Endodermal cell (in vitro differentiated cells): Measurements from ENCODE around the gene ZNRF3. TPM values are rescaled to one million over a fixed set of nuclear protein-coding genes. Genes with fewer than 3 reads are reported as not detected.

Experiments
- DNase-seq: peaks from one replicate; pipeline ENCODE4 v3.0.0-alpha.2; 2017
- H3K27ac ChIP-seq: 2 replicates; pipeline ENCODE4 v1.5.1; 2013; ENCODE audit warnings: mild to moderate bottlenecking, low read depth, low read length, moderate library complexity
- H3K27me3 ChIP-seq: 2 replicates; pipeline ENCODE4 v1.6.1; 2013; ENCODE audit warnings: mild to moderate bottlenecking, low read length, moderate library complexity; ENCODE audit not compliant: insufficient read depth, control insufficient read depth, poor library complexity, severe bottlenecking
- H3K36me3 ChIP-seq: 2 replicates; pipeline ENCODE4 v1.7.0; 2013; ENCODE audit warnings: mild to moderate bottlenecking, low read length, moderate library complexity; ENCODE audit not compliant: control insufficient read depth, insufficient read depth
- H3K4me1 ChIP-seq: one replicate; pipeline ENCODE4 v1.7.0; 2013; ENCODE audit warnings: low read length; ENCODE audit not compliant: control insufficient read depth, insufficient read depth
- H3K4me3 ChIP-seq: 2 replicates; pipeline ENCODE4 v1.5.1; 2013; ENCODE audit warnings: mild to moderate bottlenecking, low read length, moderate library complexity
- H3K9ac ChIP-seq: 2 replicates; pipeline ENCODE4 v1.6.1; 2013; ENCODE audit warnings: mild to moderate bottlenecking, low read length, moderate library complexity; ENCODE audit not compliant: poor library complexity, severe bottlenecking; ENCODE audit errors: extremely low read depth
- H3K9me3 ChIP-seq: 2 replicates; pipeline ENCODE4 v1.6.1; 2013; ENCODE audit warnings: mild to moderate bottlenecking, low read length, moderate library complexity; ENCODE audit not compliant: control insufficient read depth
- H3K27ac Mint-ChIP-seq: 2 replicates; pipeline ENCODE4 v1.8.0; 2020; ENCODE audit warnings: mixed read lengths
- H3K27me3 Mint-ChIP-seq: 2 replicates; pipeline ENCODE4 v1.8.0; 2021; ENCODE audit warnings: mild to moderate bottlenecking, mixed read lengths; ENCODE audit not compliant: insufficient read depth
- H3K36me3 Mint-ChIP-seq: 2 replicates; pipeline ENCODE4 v1.8.0; 2020; ENCODE audit warnings: low read depth, mixed read lengths
- H3K4me1 Mint-ChIP-seq: 2 replicates; pipeline ENCODE4 v1.8.0; 2020; ENCODE audit warnings: mixed read lengths
- H3K4me3 Mint-ChIP-seq: 2 replicates; pipeline ENCODE4 v1.8.0; 2020; ENCODE audit warnings: mild to moderate bottlenecking, moderate library complexity, mixed read lengths
- H3K9me3 Mint-ChIP-seq: 2 replicates; pipeline ENCODE4 v1.8.0; 2020; ENCODE audit warnings: mild to moderate bottlenecking, mixed read lengths
- WGBS, 2 experiments: methylation state at CpG; one replicate each; pipeline versions ENCODE4 v1.1.5 to v1.1.7; 2013; ENCODE audit warnings: missing lambda C conversion rate in 2 of 2, mixed read lengths in 1 of 2; ENCODE audit not compliant: insufficient coverage in 1 of 2, insufficient read length in 1 of 2; 5-methylcytosine and 5-hydroxymethylcytosine counted together
- total RNA-seq, 2 donors: library from RNA; stranded (reverse); fragmentation: NEBNext Ultra II Directional in 1 of 2; extraction: Animal tissue kit (Norgen Biotek cat#: 25700) in 1 of 2; gene quantifications; 2 replicates in 1 of 2; 3 replicates in 1 of 2; pipeline ENCODE4 v1.2.1, GENCODE V29; 2021
- TF ChIP-seq, protein P1 (sequence below): fragments of 200-600 bp; sonication (generic); conservative IDR thresholded peaks from 2 replicates; pipeline ENCODE4 v1.5.0; 2021; ENCODE audit warnings: antibody characterized with exemption, mild to moderate bottlenecking

The ZNRF3 gene
- total RNA-seq, 2 donors from 2014 or later: 15.8 to 19.8 TPM

DNA sequence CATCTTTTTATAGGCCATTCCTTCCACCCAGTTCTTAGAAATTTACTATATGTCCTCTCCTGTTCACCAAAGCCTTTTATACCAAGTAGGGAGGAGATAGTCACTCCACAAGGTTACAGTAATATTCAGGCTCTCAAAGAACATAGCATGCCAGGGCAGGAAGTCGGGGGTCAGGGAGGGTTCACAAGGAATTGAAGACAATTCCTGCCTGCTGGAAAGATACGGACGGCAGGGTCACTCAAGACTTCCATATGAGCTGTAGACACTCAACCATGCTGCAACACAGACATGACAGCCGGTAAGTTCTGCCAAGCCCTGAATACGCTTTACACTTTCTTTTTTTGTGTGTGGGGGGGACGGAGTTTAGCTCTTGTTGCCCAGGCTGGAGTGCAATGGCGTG is 177.6 kb downstream of the ZNRF3 start:
- Histone ChIP-seq H3K27ac (no peak overlapping the region), H3K4me3 (no peak overlapping the region), H3K9ac (no peak overlapping the region), H3K36me3 (no peaks in the 10 kb centered on the region), H3K4me1 (peaks cover 10% of the 10 kb centered on the region), H3K27me3 (no peaks in the 10 kb centered on the region), H3K9me3 (no peaks in the 10 kb centered on the region)
- Mint-ChIP-seq H3K4me1 (peaks cover 26% of the 10 kb centered on the region), H3K27ac (no peak overlapping the region), H3K36me3 (no peaks in the 10 kb centered on the region), H3K9me3 (no peaks in the 10 kb centered on the region), H3K27me3 (no peaks in the 10 kb centered on the region), H3K4me3 (no peak overlapping the region)
- TF ChIP-seq, protein P1, sequence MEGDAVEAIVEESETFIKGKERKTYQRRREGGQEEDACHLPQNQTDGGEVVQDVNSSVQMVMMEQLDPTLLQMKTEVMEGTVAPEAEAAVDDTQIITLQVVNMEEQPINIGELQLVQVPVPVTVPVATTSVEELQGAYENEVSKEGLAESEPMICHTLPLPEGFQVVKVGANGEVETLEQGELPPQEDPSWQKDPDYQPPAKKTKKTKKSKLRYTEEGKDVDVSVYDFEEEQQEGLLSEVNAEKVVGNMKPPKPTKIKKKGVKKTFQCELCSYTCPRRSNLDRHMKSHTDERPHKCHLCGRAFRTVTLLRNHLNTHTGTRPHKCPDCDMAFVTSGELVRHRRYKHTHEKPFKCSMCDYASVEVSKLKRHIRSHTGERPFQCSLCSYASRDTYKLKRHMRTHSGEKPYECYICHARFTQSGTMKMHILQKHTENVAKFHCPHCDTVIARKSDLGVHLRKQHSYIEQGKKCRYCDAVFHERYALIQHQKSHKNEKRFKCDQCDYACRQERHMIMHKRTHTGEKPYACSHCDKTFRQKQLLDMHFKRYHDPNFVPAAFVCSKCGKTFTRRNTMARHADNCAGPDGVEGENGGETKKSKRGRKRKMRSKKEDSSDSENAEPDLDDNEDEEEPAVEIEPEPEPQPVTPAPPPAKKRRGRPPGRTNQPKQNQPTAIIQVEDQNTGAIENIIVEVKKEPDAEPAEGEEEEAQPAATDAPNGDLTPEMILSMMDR: no peak
- no peak for DNase-seq
- 86 to 96% methylated on average over 5 to 7 of the region's 7 CpGs for WGBS, 2 experiments

DNA sequence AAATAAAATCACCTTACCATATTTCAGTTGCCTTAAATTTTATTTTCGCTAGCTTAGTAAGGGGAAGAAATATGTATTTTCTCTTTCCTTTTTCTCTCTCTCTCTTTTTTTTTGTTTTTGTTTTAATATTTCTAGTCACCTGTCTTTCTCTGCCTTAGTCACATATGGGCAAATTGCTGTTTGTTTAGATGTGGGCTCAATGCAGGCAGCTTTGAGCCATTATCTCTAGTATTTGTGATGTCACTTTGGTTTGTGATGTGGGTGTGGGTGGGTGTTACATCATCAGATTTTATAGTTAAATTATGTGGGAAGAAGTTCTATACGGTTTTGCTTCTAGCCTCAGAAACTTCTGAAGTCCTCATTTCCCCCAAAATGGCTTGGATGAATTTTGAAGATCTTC is 178.4 kb downstream of the ZNRF3 start, which contains the start of gene C22orf31:
TSS of gene C22orf31 (minus strand) at position 59 of the 400 bp plus-strand sequence. CDS start at position 20, 39 bp downstream.
- Histone ChIP-seq H3K9ac (no peak within 1 kb of the TSS), H3K4me1 (peaks cover 10% of the 10 kb centered on the region), H3K27me3 (no peaks in the 10 kb centered on the region), H3K9me3 (no peaks in the 10 kb centered on the region), H3K27ac (no peak within 1 kb of the TSS), H3K36me3 (no peaks in the 10 kb centered on the region), H3K4me3 (no peak within 1 kb of the TSS)
- 84 to 100% methylated on average over 1 of the region's 2 CpGs for WGBS, 2 experiments
- H3K9me3 Mint-ChIP-seq: no peaks in the 10 kb centered on the region
- TF ChIP-seq, protein P1: no peak
- peaks cover 26% of the 10 kb centered on the region for H3K4me1 Mint-ChIP-seq
- no peak within 1 kb of the TSS for H3K27ac Mint-ChIP-seq
- no peaks in the 10 kb centered on the region for H3K27me3 Mint-ChIP-seq
- no peaks in the 10 kb centered on the region for H3K36me3 Mint-ChIP-seq
- H3K4me3 Mint-ChIP-seq: no peak within 1 kb of the TSS
- DNase-seq: no peak

DNA sequence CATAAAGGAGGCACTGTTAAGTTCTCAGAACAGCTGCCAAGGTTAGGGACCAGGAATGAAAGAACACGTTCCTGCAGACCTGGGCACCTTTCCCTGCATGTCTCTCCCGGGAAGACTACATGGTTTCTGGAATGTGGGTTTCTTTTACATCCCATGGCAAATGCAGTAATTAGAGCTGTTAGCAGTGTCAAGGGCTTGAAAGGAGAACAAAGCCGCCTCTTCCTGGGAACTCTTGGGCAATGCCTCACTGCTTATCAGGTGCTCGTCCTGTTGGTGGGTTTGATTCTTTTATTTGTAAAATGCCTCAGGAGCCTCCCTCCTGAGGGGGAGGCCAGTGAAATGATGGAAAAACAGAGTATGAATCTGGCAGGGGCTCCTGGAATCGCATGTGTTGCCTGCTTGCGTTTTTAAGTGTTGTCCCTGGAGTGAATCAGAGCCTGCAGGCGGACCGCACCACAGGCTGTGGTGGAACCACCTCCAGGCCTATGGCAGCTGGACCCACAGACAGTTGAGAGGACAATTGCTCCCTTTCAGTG is 179.0 kb downstream of the ZNRF3 start:
- Histone ChIP-seq H3K9ac (no peak overlapping the region), H3K36me3 (no peaks in the 10 kb centered on the region), H3K9me3 (no peaks in the 10 kb centered on the region), H3K4me3 (no peak overlapping the region), H3K27ac (no peak overlapping the region), H3K4me1 (peaks cover 10% of the 10 kb centered on the region), H3K27me3 (no peaks in the 10 kb centered on the region)
- H3K27me3 Mint-ChIP-seq: no peaks in the 10 kb centered on the region
- peak; percentile 80 for DNase-seq
- TF ChIP-seq, protein P1: no peak
- no peaks in the 10 kb centered on the region for H3K36me3 Mint-ChIP-seq
- H3K9me3 Mint-ChIP-seq: no peaks in the 10 kb centered on the region
- 65 to 71% methylated on average over 6 to 8 of the region's 8 CpGs for WGBS, 2 experiments
- no peak overlapping the region for H3K4me3 Mint-ChIP-seq
- H3K27ac Mint-ChIP-seq: no peak overlapping the region
- peaks cover 26% of the 10 kb centered on the region for H3K4me1 Mint-ChIP-seq
